HEK293T (cell line): ENCODE data around the gene CCNY.

Experiments used
- CTCF ChIA-PET: fragments of 350-600 bp; formaldehyde crosslinking; extraction: SDS; loops from one replicate; lab custom pipeline; 2021; ENCODE audit warnings: antibody characterized with exemption, inconsistent platforms; lab: Yijun Ruan, JAX
- POLR2A ChIA-PET: fragments of 350-600 bp; formaldehyde crosslinking; extraction: SDS; loops from one replicate; lab custom pipeline; 2020; ENCODE audit warnings: antibody characterized with exemption, inconsistent platforms; lab: Yijun Ruan, JAX
- DNase-seq: peaks from one replicate; pipeline ENCODE4 v3.0.0; 2012; ENCODE audit warnings: mixed read lengths; ENCODE audit errors: extremely low spot score
- ARNT ChIP-seq: fragments of 450-650 bp; IDR thresholded peaks from 2 replicates; pipeline ENCODE4 v1.6.1; 2017; ENCODE audit warnings: mild to moderate bottlenecking
- BHLHE40 ChIP-seq: fragments of 450-650 bp; IDR thresholded peaks from 2 replicates; pipeline ENCODE4 v1.6.1; 2016; ENCODE audit warnings: mild to moderate bottlenecking, moderate library complexity, borderline replicate concordance
- CTBP1 ChIP-seq: fragments of 450-650 bp; IDR thresholded peaks from 2 replicates; pipeline ENCODE4 v1.6.1; 2016; ENCODE audit warnings: borderline replicate concordance
- ELF4 ChIP-seq: fragments of 450-650 bp; IDR thresholded peaks from 2 replicates; pipeline ENCODE4 v1.6.1; 2017; ENCODE audit warnings: antibody characterized with exemption
- FOXA1 ChIP-seq: fragments of 450-650 bp; IDR thresholded peaks from 2 replicates; pipeline ENCODE4 v1.6.1; 2016; ENCODE audit warnings: mild to moderate bottlenecking
- FOXK2 ChIP-seq: fragments of 450-650 bp; IDR thresholded peaks from 2 replicates; pipeline ENCODE4 v1.6.1; 2016; ENCODE audit warnings: mild to moderate bottlenecking
- FOXM1 ChIP-seq: fragments of 450-650 bp; IDR thresholded peaks from 2 replicates; pipeline ENCODE4 v1.6.1; 2017; ENCODE audit warnings: mild to moderate bottlenecking, borderline replicate concordance
- HDGF ChIP-seq: fragments of 450-650 bp; IDR thresholded peaks from 2 replicates; pipeline ENCODE4 v1.6.1; 2017; ENCODE audit warnings: antibody characterized with exemption, borderline replicate concordance
- L3MBTL2 ChIP-seq: fragments of 450-650 bp; conservative IDR thresholded peaks from 2 replicates; pipeline ENCODE4 v1.6.1; 2016; ENCODE audit warnings: mild to moderate bottlenecking
- LEF1 ChIP-seq: fragments of 450-650 bp; IDR thresholded peaks from 2 replicates; pipeline ENCODE4 v1.6.1; 2017; ENCODE audit warnings: mild to moderate bottlenecking, borderline replicate concordance
- NFRKB ChIP-seq: fragments of 450-650 bp; IDR thresholded peaks from 2 replicates; pipeline ENCODE4 v1.6.1; 2016; ENCODE audit warnings: mild to moderate bottlenecking, moderate library complexity
- PKNOX1 ChIP-seq: fragments of 450-650 bp; IDR thresholded peaks from 2 replicates; pipeline ENCODE4 v1.6.1; 2016
- SP1 ChIP-seq: fragments of 450-650 bp; IDR thresholded peaks from 2 replicates; pipeline ENCODE4 v1.6.1; 2017
- SUZ12 ChIP-seq: fragments of 450-650 bp; IDR thresholded peaks from 2 replicates; pipeline ENCODE4 v1.6.1; 2016; ENCODE audit warnings: mild to moderate bottlenecking
- TARDBP ChIP-seq: fragments of 450-650 bp; IDR thresholded peaks from 2 replicates; pipeline ENCODE4 v1.6.1; 2016
- ZNF384 ChIP-seq: fragments of 450-650 bp; IDR thresholded peaks from 2 replicates; pipeline ENCODE4 v1.6.1; 2016

CCNY gene

DNA sequence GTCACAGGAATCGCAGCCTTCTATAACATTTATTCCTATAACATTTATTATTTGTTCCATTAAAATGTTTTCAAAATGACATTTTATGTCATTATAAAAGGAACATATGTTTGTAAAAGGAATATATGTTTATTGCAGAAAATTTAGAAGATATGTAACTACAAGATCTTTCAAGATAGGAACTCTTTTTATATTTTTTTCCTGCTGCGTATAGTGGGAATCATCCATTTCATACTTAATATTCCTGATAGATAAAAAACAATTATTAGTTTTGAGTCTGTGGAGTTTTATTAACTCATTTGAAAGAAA is 55.6 kb downstream of the CCNY start:
- POLR2A ChIA-PET = no interaction called here
- TF ChIP-seq FOXM1 (no peak), BHLHE40 (no peak), LEF1 (no peak)

GRCh38 chr10:35392482-35393228 is 56.3 kb downstream of the CCNY start:
- no peak for TF ChIP-seq SUZ12
- no peak for TF ChIP-seq FOXK2
- no peak for TF ChIP-seq CTBP1
- TF ChIP-seq FOXA1 = no peak
- TF ChIP-seq ELF4 = no peak
- no peak for TF ChIP-seq TARDBP
- no peak for TF ChIP-seq NFRKB
- TF ChIP-seq BHLHE40 = no peak
- CTCF ChIA-PET = no interaction called here
- POLR2A ChIA-PET = no interaction called here
- DNase-seq = no peak

More for the DNA sequence above, 55.6 kb downstream of the CCNY start:
- no peak for DNase-seq
- CTCF ChIA-PET = no interaction called here

GRCh38 chr10:35394411-35394851 is 58.1 kb downstream of the CCNY start:
- ChIA-PET CTCF (no interaction called here), POLR2A (no interaction called here)
- no peak for TF ChIP-seq NFRKB
- no peak for TF ChIP-seq FOXA1
- no peak for TF ChIP-seq L3MBTL2
- TF ChIP-seq LEF1 = no peak
- no peak for TF ChIP-seq PKNOX1
- TF ChIP-seq ZNF384 = no peak
- no peak for TF ChIP-seq TARDBP
- TF ChIP-seq ARNT = no peak
- TF ChIP-seq FOXM1 = no peak
- TF ChIP-seq FOXK2 = no peak
- no peak for TF ChIP-seq SP1
- no peak for TF ChIP-seq SUZ12
- no peak for TF ChIP-seq HDGF
- TF ChIP-seq CTBP1 = no peak
- DNase-seq = no peak

DNA sequence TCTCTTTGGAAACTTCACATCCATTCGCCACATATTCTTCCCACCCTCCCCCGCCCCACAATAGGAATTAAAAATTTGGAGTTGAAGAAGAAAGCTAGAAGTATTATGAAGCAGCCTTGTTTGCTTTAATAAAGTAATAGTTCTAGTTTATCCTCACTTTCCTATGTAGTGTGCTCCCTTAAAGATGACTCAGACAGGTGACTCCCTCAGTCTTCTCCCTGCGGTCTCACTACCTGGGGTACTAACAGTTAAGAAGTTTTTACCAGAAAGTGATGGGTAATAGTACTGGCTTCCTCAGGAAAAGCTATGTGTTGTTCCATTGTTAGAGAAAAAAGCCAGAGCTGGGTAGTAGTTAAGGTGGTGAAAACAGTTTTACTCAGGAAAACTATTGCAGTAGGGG is 58.6 kb downstream of the CCNY start:
- ChIA-PET POLR2A (no interaction called here), CTCF (no interaction called here)
- TF ChIP-seq FOXK2 (no peak), FOXA1 (no peak), LEF1 (no peak), TARDBP (no peak), FOXM1 (no peak), L3MBTL2 (no peak), BHLHE40 (no peak), ZNF384 (no peak), PKNOX1 (no peak), HDGF (no peak), SP1 (no peak), ARNT (no peak), CTBP1 (no peak), NFRKB (no peak), ELF4 (no peak), SUZ12 (no peak)
- DNase-seq = no peak

DNA sequence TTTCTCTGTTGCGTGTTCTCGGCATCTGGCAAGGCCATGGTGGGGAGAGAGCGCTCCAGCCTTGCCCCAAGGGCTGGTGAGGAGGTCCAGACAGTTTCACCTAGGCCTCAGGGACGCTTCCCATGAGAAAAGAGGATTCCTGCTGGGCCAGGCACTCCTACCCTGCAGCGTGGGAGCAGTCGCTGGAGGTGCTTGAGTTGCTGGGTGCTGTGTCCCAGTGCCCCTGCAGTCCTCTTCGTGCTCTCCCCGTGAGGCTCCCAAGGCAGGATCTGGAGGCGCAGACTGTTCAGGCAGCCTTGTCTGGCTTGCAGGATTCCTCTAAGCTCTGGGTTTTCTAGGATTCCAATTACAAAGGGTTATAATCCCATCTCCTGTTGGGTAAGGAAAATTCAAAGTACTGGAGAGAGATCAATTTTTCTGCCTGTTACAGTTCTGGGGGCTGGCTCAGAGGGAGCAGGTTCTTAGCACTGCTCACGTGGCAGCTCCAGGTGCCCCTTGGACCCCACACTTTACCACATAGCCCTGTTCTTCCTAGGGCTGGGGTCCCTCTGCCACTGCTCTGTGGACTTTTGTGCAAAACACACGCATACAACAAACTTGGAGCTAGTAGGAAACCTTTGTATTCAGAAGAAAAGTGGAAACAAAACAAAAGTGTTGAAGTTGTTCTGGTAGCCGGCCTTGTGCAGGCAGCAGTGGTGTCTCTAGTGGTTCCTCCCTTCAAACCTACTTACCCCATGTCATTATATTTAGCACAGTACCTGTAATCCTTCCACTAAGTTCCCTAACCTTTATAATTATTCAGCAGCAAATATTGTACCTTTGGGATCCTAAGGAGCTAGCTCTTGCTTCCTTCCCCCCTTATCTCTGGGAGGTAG is 60.5 kb downstream of the CCNY start:
- no peak for DNase-seq
- ChIA-PET POLR2A (no interaction called here), CTCF (interaction anchor here (1.2 kb wide), 1 partner anchor 17 kb away, joined by 4 read pairs; no protein-coding TSS in a partner anchor)
- TF ChIP-seq LEF1 (no peak), TARDBP (no peak), FOXK2 (no peak), FOXA1 (no peak), PKNOX1 (no peak), SP1 (no peak)

- DNase-seq = no peak
- ChIA-PET CTCF (no interaction called here), POLR2A (no interaction called here)
- TF ChIP-seq L3MBTL2 (no peak), SUZ12 (no peak), LEF1 (no peak), FOXK2 (no peak), TARDBP (no peak), HDGF (no peak), ELF4 (no peak), FOXA1 (no peak), CTBP1 (no peak), SP1 (no peak), FOXM1 (no peak), BHLHE40 (no peak), NFRKB (no peak), PKNOX1 (no peak)
Measured at GRCh38 chr10:35397953-35398352, 61.6 kb downstream of the CCNY start.
